Subcutaneous adipose tissue (tissue), 4 donors: ENCODE data around the gene PLBD1. TPM values are rescaled to one million over a fixed set of nuclear protein-coding genes. Genes with fewer than 3 reads are reported as not detected.

Experiments used
- CTCF ChIP-seq: fragments of 450-650 bp; IDR thresholded peaks from one replicate; pipeline ENCODE4 v1.5.1; 2016; ENCODE audit warnings: low read depth, mild to moderate bottlenecking, control low read depth, antibody characterized with exemption, moderate library complexity
- total RNA-seq, 4 donors: library from RNA; depleted of rRNA; stranded (reverse); fragments of >200 nt; gene quantifications; one replicate each; pipeline ENCODE4 v1.1.0, GENCODE V29; 2016

Gene PLBD1
- total RNA-seq, 4 donors from 2014 or later: 16.2 to 63.9 (median 21.7) TPM

- no peak for TF ChIP-seq CTCF
These were observed 9.7 kb downstream of the PLBD1 start for GRCh38 chr12:14557966-14558365.

- no peak for TF ChIP-seq CTCF
These were observed 13.2 kb downstream of the PLBD1 start for GRCh38 chr12:14554281-14555007.

GRCh38 chr12:14548609-14549008 is 19.1 kb downstream of the PLBD1 start:
- no peak for TF ChIP-seq CTCF

- no peak for TF ChIP-seq CTCF
These were observed 20.1 kb downstream of the PLBD1 start for GRCh38 chr12:14547571-14547970.

GRCh38 chr12:14545144-14546124 is 22.2 kb downstream of the PLBD1 start:
- TF ChIP-seq CTCF: no peak

- no peak for TF ChIP-seq CTCF
These were observed 26.8 kb downstream of the PLBD1 start for GRCh38 chr12:14540801-14541462.
